HG03521 (cell line): ENCODE results near the gene IL17RC.
"Not testable (repeated sequence)": the region's sequence is repeated elsewhere in the genome, so short reads cannot be mapped to it uniquely, and the experiment has no call there.

Source experiments
- ATAC-seq: cut with Tn5 transposase; IDR thresholded peaks from one replicate; pipeline ENCODE4 v1.9.1; 2021; ENCODE audit warnings: mild to moderate bottlenecking, moderate library complexity; ENCODE audit not compliant: unreplicated experiment

Gene IL17RC, protein sequence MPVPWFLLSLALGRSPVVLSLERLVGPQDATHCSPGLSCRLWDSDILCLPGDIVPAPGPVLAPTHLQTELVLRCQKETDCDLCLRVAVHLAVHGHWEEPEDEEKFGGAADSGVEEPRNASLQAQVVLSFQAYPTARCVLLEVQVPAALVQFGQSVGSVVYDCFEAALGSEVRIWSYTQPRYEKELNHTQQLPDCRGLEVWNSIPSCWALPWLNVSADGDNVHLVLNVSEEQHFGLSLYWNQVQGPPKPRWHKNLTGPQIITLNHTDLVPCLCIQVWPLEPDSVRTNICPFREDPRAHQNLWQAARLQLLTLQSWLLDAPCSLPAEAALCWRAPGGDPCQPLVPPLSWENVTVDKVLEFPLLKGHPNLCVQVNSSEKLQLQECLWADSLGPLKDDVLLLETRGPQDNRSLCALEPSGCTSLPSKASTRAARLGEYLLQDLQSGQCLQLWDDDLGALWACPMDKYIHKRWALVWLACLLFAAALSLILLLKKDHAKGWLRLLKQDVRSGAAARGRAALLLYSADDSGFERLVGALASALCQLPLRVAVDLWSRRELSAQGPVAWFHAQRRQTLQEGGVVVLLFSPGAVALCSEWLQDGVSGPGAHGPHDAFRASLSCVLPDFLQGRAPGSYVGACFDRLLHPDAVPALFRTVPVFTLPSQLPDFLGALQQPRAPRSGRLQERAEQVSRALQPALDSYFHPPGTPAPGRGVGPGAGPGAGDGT

DNA sequence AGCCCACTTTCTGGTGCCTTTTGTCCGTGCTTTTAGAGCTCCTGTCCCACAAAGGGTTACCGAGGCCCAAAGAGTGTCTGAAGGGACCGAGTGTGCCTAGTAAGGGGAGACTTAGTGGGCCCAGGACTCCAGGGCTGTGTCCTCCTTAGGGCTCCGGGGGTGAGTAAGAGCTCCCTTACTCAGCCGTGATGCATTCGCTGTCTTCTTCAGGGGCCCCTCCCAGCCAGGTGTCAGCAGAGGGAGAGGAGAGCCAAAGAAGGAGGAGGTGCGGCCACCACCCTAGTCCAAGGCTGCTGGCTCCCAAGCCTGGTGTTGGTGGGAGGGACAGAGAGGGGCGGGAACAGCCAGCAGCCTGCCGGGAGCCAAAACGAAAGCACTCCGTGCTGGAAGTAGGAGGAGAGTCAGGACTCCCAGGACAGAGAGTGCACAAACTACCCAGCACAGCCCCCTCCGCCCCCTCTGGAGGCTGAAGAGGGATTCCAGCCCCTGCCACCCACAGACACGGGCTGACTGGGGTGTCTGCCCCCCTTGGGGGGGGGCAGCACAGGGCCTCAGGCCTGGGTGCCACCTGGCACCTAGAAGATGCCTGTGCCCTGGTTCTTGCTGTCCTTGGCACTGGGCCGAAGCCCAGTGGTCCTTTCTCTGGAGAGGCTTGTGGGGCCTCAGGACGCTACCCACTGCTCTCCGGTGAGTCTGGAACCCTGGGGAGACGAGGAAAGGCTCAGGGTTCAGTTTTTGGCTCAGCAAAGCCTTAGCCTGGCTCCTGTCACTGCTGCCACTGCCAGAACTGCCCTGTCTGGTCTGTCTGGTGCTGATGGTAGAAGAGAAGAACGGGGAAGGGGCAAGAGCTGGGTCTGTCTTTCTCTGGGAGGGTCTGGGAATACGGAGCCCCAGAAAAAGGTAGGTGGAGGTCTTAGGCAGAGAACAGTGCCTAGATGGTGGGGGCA lies at the start of gene IL17RC:
Gene IL17RC, plus strand, starts transcription at position 365 of the 947 bp plus-strand sequence. Its CDS starts 218 bp downstream, at position 583.
- no peak for ATAC-seq

GRCh38 chr3:9867106-9867505 lies 49.8 kb upstream of the IL17RC start:
- ATAC-seq, result no peak

DNA sequence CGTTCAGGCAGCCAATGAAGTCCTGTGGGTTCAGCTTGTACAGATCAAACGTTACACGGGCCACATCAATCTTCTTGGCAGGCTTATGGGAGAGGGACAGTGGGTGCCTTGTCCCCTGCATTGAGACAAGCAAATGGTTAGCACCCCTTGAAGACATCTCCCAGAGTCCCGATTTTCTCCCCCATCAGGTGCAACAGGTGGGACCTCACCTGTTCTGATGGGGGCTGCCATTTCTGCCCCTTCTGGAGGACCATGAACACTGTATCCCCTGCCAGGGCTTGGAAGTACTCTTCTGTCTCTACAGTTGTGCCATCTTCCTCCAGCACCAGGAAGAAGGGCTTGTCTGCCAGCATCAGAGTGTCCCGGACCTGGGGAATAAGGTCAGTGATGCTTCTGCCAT lies 46.9 kb upstream of the IL17RC start:
- no peak for ATAC-seq

GRCh38 chr3:9870978-9871377 lies 45.9 kb upstream of the IL17RC start:
- no peak for ATAC-seq

DNA sequence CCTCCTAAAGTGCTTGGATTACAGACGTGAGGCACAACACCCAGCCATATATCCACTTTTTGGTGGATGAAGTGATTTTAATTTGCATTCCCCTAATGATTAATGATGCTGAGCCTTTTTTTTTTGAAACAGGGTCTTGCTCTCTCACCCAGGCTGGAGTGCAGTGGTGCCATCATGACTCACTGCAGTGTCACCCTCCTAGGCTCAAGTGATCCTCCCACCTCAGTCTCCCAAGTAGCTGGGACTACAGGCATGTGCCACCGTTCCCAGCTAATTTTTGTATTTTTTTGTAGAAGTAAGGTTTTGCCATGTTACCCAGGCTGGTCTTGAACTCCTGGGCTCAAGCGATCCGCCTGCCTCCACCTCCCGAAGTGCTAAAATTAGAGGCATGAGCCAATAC lies 44.8 kb upstream of the IL17RC start:
- ATAC-seq, result not testable (repeated sequence)

DNA sequence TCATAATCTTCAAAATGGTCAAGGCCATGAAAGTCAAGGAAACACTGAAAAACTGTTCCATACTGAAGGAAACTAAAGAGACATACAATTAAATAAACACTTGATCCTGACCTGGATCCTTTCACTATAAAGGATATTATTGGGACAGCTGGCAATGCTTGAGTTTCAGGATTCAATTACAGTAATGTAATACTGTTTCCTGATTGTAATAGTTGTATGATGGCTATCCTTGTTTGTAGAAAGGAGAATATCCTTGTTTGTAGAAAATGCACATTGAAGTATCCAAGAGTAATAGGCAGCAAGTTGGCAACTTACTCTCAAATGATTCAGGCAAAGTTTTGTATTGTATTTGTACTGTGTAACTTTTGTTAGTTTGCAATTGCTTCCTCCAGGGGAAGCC lies 41.5 kb upstream of the IL17RC start:
- no peak for ATAC-seq

DNA sequence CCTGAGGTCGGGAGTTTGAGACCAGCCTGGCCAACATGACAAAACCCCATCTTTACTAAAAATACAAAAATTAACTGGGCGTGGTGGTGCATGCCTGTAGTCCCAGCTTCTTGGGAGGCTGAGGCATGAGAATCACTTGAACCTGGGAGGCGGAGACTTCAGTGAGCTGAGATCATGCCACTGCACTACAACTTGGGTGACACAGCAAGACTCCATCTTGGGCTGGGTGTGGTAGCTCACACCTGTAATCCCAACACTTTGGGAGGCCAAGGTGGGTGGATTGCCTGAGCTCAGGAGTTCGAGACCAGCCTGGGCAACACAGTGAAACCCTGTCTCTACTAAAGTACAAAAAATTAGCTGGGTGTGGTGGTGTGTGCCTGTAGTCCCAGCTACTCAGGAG lies 40.6 kb upstream of the IL17RC start:
- ATAC-seq, result not testable (repeated sequence)

DNA sequence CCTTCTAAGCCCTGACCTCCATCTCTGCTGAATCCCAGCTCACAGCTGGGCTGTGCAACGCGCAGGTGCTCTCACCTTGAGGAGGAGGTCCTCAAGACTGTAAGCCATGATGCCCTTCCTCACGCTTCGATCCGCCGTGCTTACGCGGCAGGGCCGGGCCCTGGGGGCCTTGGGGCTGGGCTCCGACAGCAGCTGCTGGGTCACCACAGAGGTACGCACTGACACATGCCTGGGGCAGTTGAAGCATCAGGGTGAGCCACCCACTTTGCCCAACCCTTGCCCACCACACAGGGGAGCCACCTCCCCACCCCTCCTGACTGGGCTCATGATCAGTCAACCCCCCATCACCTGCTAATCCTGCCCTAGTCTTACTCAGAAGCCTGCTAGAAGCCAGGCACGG lies 39.9 kb upstream of the IL17RC start:
- no peak for ATAC-seq

DNA sequence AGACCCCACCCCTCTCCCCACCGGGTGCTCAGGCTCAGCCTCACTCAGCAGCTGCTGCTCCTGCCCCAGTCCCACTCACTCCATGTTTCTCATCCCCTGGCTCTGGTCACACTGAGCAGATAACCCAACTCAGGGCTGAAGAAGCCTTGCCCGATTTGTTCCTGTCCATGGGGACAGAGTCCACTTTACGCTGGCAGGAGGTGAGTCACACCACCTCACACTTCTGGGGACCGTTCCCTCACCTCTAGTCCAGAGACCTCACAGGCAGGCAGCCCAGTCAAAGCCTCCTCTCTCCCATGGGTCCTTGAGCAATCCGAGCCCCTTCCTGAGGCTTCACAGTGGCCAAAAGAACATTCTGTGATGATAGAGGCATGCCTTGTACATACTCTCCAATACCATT lies 38.2 kb upstream of the IL17RC start:
- ATAC-seq, result no peak

DNA sequence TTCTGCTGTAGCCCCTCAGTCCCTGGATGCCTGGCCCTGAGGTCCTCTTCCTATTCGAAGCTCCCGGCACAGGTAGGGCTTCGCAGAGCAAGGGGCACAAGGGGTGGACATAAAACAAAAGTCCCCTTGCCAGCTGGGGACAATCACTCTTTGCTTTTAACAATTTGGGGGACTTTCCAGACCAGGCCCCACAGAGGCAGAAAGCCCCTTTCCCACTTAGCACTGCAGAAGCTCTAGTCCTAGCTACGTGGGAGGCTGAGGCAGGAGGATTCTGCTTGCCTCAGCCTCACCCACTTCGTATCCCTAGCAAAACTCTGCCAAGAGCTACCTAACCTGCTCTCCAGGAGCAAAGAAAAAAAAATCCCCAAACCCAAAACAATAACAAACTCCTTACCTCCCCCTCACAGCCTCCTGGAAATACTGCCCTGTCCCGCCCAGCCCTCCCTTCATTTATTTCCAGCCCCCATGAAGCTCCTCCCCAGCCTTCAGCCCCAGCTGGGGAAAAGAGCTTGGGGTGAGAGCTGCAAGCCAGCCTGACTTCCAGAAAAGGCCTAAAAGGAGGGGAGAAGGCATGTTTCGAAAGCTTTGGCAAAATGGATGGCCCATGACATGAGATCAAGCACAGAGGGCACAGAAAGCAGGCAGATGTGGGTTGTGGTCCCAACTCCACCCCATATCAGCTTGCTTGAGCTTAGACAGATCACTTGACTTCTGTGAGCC lies 36.9 kb upstream of the IL17RC start, which contains the start of gene CIDEC:
Gene CIDEC, minus strand, starts transcription at position 424 of the 720 bp plus-strand sequence. CDS start 1,767 bp downstream, outside the sequence.
- no peak for ATAC-seq

DNA sequence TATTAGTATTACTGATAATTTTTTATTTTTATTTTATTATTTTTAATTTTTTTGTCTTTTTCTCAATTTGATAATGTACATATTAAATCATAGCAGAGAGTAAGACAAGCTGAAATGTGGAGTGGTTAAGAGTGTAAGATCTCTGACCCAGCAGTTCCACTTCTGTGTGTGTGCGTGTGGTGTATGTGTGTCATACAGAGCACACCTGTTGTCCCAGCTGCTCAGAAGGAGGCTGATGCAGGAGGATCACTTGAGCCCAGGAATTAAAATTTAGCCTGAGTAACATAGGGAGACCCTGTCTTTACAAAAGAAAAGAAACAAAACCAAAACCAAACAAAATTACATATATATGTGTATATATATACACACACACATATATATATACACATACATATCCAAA lies 35.5 kb upstream of the IL17RC start:
- ATAC-seq, result no peak

DNA sequence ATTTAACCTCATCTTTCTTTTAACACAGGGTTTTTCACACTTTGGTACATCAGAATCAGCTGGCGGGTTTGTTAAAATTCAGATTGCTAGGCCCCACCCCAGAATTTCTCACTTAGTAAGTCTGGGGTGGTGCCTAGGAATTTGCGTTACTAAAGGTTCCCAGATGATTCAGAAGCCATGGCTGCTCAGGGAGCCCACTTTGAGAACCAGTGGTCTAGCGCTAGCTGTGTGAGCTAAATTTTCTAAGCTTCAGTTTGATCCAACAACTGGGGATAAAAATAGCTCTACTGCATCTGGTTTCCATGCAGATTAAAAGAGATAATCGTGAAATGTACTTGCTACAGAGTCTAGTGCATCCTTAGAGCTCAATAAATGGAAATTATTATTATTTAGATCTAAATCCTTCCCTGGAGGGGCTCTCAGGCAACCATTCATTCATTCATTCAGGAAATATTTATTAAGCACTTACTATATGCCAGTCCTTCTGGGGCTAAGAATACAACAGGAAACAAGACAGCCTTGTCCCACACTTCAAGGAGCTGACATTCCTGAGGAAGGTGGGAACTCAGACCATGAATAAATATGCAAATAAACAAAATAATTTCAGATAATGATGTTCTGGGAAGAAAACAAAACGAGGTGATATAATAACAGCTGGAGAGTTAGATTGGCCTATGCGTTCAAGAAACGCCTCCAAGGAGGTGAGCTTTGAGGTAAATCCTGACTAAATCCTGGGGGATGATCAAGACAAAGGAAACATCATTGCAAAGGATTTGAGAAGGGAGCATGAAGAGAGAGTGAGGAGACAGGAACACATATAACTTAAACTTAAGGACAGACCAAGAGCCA lies 33.0 kb upstream of the IL17RC start:
- no peak for ATAC-seq

GRCh38 chr3:9884555-9885165 lies 32.2 kb upstream of the IL17RC start:
- no peak for ATAC-seq

DNA sequence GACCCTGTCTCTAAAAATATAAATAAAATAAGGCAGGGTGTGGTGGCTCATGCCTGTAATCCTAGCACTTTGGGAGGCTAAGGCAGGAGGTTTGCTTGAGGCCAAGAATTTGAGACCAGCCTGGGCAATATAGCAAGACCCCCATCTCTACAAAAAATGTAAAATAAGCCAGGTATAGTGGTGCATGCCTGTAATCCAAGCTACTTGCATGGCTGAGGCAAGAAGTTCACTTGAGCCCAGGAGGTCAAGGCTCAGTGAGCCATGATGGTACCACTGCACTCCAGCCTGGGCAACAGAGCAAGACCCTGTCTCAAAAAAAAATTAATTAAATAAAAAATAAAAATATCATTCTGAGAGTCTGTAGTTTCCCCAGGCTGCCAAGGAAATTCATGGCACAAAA lies 30.6 kb upstream of the IL17RC start:
- ATAC-seq, result no peak

DNA sequence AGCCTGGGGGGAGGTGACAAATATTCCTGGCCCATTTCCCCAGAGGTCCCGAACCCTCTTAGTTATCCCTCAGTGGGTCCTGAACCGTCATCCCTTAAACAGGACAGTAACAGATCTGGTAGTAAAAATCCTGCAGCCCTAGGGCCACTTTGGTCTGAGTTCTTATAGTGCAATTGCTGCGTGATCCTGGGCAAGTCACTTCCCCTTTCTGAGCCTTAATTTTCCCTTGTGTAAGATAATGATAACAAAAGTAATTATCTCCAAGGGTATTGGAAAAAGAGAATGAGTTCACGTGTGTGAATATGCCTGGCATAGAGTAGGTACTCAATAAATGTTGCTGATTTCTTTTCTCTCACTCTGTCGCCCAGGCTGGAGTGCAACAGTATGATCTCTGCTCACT lies 29.4 kb upstream of the IL17RC start:
- ATAC-seq, result no peak

- no peak for ATAC-seq
Measured at GRCh38 chr3:9888540-9888939, 28.4 kb upstream of the IL17RC start.

- ATAC-seq, result no peak
Measured at GRCh38 chr3:9889405-9889804, 27.5 kb upstream of the IL17RC start.

DNA sequence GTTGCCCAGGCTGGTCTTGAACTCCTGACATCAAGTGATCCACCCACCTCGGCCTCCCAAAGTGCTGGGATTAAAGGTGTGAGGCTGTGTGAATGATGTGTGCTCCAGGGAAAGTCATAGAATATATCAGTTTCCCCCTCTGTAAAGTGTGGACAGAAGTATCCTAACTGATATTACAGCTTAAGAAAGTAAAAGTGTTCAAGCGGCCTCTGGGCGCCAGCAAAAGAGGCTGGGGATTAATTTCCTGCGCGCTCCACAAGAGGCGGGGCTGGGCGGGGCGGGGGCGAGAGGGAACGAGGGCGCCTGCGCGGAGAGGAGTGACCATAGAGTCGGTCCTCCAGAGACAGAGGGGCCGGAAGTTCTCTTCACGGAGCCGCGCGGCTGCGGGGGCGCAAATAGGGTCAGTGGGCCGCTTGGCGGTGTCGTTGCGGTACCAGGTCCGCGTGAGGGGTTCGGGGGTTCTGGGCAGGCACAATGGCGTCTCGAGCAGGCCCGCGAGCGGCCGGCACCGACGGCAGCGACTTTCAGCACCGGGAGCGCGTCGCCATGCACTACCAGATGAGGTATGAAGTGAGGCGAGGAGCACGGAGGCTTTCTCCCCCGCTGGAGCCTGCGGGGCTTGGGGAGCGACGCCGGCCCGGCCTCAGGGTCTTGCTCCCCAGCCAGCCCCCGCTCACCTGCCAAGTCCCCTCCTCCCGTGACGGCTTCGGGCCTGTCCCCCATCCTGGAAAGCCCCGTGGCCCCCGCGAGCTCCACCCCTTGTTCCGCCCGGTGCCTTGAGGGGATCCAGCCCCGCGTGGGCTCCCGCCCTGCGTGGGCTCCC lies 26.4 kb upstream of the IL17RC start, which contains the start of gene JAGN1:
Gene JAGN1, plus strand, starts transcription at position 362 of the 823 bp plus-strand sequence. Its CDS starts 113 bp downstream, at position 475.
- peak; percentile 82 for ATAC-seq
